ELF-1 (cell line): ENCODE data around the gene RFPL2.
"Not testable (repeated sequence)": the region's sequence is repeated elsewhere in the genome, so short reads cannot be mapped to it uniquely, and the experiment has no call there.

Source experiments
- DNase-seq: peaks from one replicate; pipeline ENCODE4 v3.0.0-alpha.2; 2016; ENCODE audit warnings: low read depth, low spot score

RFPL2 gene

GRCh38 chr22:32164075-32164860 lies 40.6 kb downstream of the RFPL2 start:
- DNase-seq: no peak

- DNase-seq: not testable (repeated sequence)
Observed at GRCh38 chr22:32160411-32160810, 44.5 kb downstream of the RFPL2 start.

GRCh38 chr22:32158712-32159533 lies 46.0 kb downstream of the RFPL2 start, which contains the start of gene C22orf42:
TSS of gene C22orf42 (minus strand) at chr22:32159303. CDS start at chr22:32159215, 88 bp downstream.
- no peak for DNase-seq

- DNase-seq: not testable (repeated sequence)
Observed at GRCh38 chr22:32157632-32158031, 47.2 kb downstream of the RFPL2 start.

- DNase-seq: not testable (repeated sequence)
Observed at GRCh38 chr22:32154727-32155126, 50.1 kb downstream of the RFPL2 start.

GRCh38 chr22:32151641-32152040 lies 53.2 kb downstream of the RFPL2 start:
- DNase-seq: not testable (repeated sequence)

GRCh38 chr22:32150647-32151046 lies 54.2 kb downstream of the RFPL2 start:
- DNase-seq: not testable (repeated sequence)

GRCh38 chr22:32148372-32148771 lies 56.5 kb downstream of the RFPL2 start:
- DNase-seq: not testable (repeated sequence)

- DNase-seq: not testable (repeated sequence)
Observed at GRCh38 chr22:32147128-32147527, 57.7 kb downstream of the RFPL2 start.

- no peak for DNase-seq
Observed at GRCh38 chr22:32144496-32145274, 60.2 kb downstream of the RFPL2 start.

GRCh38 chr22:32142600-32142999 lies 62.3 kb downstream of the RFPL2 start:
- DNase-seq: no peak

GRCh38 chr22:32140688-32141087 lies 64.2 kb downstream of the RFPL2 start:
- not testable (repeated sequence) for DNase-seq
